HS-27A (cell line): ENCODE data around the gene RAD54L2.
"Not testable (repeated sequence)": the region's sequence is repeated elsewhere in the genome, so short reads cannot be mapped to it uniquely, and the experiment has no call there.

Experiments used
- DNase-seq: peaks from one replicate; pipeline ENCODE4 v3.0.0-alpha.2; 2012; ENCODE audit warnings: low read depth, missing footprints

The RAD54L2 gene

DNA sequence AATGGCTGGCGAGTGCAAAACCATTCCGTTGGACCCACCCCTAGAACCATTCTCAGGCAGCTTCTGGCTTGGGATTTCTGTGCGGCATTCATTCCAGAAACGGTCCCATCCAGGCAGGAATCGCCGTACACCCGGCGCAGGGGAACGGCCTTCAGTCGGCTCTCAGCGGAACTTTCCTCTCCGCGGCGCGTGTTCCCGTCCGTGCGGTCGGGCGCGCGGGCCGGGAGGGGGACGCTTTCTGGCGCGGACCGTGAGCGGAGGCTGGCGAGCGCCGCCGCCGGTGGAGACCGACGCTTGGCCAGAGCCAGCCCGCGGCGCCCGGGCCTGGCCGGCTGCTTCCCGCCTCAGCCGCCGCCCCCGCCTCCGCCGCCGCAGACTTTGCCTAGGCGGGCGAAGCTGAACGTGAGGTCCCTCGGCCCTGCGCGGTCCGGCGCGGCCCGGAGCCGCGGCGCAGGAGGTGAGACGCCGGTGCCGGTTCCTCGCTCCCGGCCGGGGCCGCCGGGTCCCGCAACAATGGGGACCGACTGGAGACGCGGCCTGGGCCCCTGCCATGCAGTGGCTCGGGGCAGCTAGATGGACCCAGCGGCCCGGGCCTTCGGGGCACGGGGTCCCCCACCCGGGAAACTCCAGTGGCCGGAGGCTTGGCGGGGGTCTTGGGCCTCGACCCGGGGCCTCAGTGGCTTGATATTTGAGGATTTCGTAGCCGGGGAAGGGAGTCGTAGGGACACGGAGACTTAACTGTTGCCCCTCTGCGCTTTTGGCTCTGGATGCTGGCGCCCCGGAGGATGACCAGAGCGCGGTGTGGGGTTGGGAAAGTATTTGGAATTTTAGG, at the start of gene RAD54L2:
RAD54L2 (plus strand) TSS at position 261 of the 832 bp plus-strand sequence. CDS start 51,702 bp downstream, outside the sequence.
- DNase-seq = peak; percentile 55

GRCh38 chr3:51498876-51499738, 39.4 kb upstream of the RAD54L2 start:
- peak; percentile 83 for DNase-seq

DNA sequence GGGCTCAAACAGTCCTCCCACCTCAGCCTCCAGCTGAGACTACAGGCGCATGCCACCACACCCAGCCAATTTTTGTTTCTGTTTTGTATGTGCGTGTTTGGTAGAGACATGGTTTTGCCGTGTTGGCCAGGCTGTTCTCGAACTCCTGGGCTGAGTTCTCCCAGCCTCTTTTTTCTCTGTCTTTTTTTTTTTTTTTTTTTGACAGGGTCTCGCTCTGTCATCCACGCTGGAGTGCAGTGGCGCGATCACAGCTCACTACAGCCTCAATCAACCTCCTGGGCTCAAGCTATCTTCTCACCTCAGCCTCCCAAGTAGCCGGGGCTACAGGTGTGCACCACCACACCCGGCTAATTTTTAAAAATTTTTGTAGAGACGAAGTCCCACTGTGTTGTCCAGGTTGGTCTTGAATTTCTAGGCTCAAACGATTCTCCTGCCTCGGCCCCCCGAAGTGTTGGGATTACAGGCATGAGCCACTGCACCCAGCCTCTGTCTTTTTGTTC, 37.8 kb upstream of the RAD54L2 start:
- no peak for DNase-seq

DNA sequence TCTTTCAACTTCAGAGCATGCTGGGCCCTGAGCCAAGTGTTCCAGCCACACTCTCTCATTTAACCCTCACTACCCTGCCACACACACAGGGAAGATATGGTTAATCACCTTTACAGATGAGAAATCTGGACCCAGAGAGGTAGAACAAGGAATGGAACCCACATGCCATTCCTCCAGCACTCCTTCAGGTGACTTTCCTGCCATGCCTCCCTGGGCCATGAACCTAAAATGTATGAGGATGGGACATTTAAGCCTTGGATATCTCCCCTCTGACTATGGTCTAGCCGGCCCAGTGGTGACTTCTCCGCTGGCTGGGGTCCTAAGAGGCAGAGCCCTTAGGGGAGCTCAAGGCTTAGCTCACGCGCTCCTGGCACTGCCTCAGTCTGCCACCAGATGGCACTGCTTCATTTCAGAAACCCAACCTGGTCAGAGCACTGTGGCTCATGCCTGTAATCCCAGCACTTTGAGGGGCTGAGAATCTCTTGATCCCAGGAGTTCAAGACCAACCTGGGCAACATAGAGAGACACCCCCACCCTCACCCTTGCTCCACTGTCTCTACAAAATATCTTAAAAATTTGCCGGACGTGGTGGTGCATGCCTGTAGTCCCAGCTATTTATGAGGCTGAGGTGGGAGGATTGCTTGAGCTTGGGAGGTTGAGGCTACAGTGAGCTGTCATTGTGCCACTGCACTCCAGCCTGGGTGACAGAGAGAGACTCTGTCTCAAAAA, 36.5 kb upstream of the RAD54L2 start:
- peak; percentile 46 for DNase-seq

DNA sequence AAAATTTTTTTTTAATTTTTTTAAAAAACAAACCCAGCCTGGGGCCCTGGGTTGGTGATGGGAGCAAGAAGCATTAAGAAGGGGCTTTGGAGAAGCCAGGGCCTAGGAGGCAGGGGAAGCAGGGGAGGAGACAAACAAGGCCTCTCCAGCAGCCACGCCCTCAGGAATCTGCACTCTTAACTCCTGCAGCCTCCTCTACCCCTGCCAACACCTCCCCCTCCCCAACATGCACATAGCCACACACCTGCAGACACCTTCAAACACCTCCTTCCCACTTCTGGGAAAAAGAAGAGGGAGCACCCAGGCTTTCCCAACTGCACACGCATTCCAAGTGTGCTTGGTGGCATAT, 36.0 kb upstream of the RAD54L2 start:
- no peak for DNase-seq

- no peak for DNase-seq
These were observed 35.5 kb upstream of the RAD54L2 start for GRCh38 chr3:51503007-51503406.

DNA sequence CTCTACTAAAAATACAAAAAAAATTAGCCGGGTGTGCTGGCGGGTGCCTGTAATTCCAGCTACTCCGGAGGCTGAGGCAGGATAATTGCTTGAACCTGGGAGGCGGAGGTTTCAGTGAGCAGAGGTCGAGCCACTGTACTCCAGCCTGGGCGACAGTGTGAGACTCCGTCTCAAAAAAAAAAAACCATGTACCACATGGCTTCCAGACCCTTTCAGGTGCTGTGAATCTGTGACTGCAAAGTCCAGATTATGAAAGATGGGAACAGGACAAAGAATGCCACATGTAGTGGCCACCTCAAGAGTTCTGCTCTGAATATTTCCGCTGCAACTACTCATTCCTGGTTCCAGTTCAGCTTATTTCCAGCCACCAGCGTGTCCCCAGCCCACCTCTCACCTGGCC, 30.3 kb upstream of the RAD54L2 start:
- DNase-seq = no peak

DNA sequence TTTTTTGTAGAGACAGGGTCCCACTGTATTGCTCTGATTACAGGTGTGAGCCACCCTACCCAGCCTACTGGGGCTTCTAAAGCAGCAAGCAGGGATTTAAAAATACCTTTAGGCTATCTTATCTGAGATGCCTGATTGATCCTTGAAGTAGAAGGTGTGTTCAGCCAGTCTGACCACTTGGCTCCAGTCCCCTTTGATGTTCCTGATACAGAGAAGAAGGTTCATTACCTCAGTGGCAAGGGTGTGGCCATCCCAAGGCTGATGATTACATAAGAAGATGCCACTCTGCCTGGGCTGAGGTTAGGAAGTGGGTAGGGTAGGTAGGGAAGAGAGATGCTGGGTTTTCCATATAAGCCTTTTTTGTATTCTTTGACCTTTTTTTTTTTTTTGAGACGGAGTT, 27.5 kb upstream of the RAD54L2 start:
- no peak for DNase-seq

DNA sequence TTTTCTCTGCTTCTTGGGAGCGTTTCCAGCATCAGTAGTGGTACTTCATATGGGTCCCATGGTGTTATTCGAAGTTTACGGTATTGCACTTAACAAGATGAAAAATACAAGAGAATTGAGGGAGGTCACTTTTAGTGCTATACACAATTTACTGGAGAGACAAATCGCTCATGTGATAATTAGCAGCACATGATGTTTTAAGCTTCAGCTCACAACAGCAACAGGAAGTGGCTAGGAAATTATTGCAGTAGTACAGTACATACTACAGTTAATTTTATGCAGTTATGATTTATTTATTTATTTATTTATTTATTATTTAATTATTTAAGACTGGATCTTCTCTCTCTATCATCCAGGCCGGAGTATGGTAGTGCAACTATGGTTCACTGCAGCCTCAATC, 24.3 kb upstream of the RAD54L2 start:
- DNase-seq = no peak

GRCh38 chr3:51519848-51520247, 18.7 kb upstream of the RAD54L2 start:
- no peak for DNase-seq

GRCh38 chr3:51520906-51521730, 17.4 kb upstream of the RAD54L2 start:
- DNase-seq = not testable (repeated sequence)

- DNase-seq = no peak
These were observed 16.1 kb upstream of the RAD54L2 start for GRCh38 chr3:51522273-51522962.

DNA sequence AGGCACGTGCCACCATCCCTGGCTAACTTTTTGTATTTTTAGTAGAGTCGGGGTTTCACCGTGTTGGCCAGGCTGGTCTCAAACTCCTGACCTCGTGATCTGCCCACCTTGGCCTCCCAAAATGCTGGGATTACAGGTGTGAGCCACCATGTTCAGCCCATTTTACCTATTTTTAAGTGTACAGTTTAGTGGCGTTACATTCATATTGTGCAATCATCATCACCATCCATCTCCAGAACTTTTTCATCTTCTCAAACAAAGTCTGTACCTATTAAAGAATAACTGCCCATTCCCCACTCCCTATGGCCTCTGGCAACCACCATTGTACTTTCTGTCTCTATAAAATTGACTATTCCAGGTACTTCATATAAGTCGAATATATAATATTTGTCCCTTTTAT, 13.6 kb upstream of the RAD54L2 start:
- DNase-seq = not testable (repeated sequence)

DNA sequence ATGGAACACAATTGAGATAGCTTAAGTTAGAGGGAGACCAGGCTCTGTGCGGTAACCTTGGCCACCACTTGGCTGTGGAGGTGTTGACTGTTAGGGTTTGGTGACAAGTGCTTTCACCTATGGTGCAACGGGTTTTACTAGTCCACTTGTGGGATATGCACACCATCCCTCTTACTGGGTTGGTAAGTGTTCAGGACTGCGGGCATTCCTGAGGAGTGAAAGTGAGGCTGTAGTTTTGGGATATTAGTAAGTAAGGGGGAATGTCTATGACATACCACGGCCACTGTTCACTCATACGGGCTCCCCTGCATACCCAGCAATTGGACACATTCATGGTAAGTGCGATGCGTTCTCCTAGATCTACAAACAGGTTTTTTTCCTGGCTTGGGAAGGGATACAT, 8.0 kb upstream of the RAD54L2 start:
- peak; percentile 31 for DNase-seq

DNA sequence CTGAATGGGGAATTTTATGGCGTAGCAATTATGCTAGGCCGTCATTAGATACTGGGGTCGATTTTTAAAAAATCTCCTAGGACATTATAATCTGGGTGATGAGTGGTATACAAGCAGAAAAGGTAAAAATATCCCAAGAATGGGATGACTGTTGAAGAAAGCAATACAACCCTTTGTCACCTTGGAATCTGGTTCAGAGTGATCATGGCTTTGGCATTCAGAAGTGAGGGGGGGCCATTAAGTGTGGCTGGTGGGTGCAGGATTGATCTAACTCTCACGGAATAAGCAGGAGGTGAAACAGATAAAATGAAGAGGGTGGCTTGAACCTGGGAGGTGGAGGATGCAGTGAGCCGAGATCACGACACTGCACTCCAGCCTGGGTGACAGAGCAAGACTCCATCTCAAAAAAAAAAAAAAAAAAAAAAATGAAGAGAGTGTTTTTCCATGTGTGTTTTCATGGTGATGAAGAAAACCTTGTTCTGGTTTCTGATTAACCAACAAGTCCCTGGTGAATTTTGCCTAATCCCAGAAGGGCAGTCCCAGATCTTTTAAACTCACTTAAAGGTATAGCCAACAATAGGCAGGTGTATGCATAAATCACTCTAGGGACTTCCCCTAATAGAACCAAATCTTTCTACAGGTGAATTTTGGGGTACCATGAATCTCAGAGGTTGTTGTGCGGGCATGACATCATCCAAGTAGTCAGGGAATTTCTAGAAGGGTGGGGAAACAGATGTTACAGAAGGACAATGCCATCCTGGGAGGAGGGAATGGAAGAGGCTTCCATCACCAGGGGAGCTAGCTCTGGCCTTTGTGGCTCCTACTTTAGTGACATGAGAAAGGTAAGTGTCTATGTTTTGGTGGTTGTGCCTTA, 3.1 kb upstream of the RAD54L2 start:
- peak; percentile 27 for DNase-seq

DNA sequence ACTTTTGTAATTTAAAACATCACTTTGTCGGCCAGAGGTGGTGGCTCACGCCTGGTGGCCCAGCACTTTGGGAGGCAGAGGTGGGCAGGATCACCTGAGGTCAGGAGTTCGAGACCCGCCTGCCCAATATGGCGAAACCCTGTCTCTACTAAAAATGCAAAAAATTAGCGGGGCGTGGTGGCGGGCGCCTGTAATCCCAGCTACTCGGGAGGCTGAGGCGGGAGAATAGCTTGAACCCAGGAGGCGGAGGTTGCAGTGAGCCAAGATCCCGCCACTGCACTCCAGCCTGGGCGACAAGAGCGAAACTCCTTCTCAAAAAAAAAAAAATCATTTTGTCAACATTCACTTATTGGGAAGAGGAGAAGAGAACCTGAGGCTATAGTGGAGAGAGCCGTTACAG, 888 bp upstream of the RAD54L2 start:
- not testable (repeated sequence) for DNase-seq

- DNase-seq = no peak
These were observed 432 bp upstream of the RAD54L2 start for GRCh38 chr3:51538115-51538458.

DNA sequence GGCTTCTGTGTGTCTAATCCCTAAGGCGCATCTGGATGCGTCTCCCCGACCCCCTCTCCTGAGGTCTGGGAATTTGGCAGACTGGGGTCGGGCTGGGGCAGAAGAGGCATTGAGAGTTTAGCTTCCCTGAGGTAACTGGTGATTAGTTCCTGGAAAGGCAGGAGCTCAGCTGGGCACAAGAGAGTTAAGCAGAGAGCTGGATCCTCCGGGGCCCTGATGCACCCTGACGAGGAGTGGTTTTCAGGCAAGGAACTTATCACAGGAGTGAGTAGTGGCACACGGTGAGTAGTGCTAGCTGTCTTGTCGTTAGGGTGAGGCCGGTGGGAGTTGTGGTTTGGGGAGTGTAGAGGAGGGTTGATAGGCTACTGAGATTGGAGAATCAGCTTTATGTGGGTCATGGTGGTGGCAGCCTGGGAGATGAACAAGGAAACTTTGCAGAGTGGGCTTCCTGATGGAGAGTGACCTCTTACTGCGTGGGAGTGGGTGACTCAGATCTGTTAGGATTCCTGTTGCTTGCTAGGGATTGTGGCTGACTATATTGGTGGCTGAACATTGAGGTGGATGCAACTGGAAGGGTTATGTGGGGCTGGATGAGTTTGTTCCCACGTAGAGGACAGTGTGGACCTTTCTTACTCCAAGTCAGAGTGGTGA, 897 bp downstream of the RAD54L2 start:
- DNase-seq = peak; percentile 30

DNA sequence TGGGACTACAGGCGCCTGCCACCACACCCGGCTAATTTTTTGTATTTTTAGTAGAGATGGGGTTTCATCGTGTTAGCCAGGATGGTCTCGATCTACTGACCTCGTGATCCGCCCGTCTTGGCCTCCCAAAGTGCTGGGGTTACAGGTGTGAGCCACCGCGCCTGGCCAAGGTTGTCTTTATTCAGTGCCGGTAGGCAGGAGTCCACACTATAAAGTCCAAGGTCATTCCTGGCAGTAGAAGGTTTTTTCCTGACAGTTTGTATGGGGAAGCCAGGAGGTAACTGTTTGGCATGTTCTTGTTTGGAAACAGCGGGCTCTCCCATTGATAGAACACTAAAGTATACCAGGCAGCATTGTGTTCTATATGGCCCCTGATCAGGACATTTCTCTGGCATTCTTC, 4.1 kb downstream of the RAD54L2 start:
- DNase-seq = not testable (repeated sequence)
